GM21381 (cell line): ENCODE data around the gene CSPG4.

ENCODE experiments used
- ATAC-seq: cut with Tn5 transposase; IDR thresholded peaks from one replicate; pipeline ENCODE4 v1.9.1; 2021; ENCODE audit warnings: mild to moderate bottlenecking, moderate library complexity; ENCODE audit not compliant: unreplicated experiment

CSPG4 gene

GRCh38 chr15:75651810-75652543 is 60.7 kb downstream of the CSPG4 start:
- no peak for ATAC-seq

DNA sequence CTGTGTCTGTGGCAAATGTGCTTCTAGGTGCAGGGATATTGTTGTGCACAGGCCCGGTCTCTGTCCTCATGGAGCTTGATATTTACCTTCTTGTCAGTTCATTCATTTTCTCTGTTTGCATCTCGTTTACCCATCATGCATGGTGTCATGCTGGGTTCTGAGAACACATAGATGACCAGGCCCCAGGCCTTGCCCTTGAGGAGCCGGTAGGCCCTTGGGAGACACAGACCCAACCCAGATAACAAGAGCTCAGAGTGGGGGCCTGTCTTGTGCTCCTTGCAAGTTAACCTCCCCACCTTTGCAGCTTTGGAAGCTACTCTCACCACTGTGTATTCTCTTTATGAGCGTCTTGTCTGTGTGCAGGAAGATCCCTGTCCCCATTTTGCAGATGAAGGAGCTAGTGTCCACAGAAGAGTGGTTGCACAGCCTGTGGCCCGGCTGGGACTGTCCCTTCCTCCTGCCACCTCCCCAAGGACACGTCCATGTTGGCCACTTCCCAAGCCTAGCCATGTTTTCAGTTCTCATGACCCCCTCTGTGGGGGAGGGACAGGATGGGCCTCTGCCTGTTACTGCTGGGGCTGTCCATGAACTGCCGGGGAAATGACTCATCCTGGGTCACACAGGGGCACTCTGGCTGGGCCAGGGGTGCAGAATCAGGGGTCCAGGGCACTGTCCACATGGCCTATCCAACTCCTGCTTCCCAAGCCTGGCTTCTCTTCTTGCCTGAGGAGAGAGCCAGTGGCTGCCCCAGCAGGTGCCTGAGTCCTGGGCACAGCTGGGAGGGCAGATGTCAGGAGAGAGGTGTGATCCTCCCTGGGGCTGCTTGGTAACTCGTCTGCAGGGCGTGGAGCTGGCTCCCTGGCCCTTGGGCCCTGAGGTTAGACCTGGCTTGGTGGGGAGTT is 61.5 kb downstream of the CSPG4 start:
- no peak for ATAC-seq

- ATAC-seq: no peak
These were observed 62.8 kb downstream of the CSPG4 start for GRCh38 chr15:75649848-75650247.

DNA sequence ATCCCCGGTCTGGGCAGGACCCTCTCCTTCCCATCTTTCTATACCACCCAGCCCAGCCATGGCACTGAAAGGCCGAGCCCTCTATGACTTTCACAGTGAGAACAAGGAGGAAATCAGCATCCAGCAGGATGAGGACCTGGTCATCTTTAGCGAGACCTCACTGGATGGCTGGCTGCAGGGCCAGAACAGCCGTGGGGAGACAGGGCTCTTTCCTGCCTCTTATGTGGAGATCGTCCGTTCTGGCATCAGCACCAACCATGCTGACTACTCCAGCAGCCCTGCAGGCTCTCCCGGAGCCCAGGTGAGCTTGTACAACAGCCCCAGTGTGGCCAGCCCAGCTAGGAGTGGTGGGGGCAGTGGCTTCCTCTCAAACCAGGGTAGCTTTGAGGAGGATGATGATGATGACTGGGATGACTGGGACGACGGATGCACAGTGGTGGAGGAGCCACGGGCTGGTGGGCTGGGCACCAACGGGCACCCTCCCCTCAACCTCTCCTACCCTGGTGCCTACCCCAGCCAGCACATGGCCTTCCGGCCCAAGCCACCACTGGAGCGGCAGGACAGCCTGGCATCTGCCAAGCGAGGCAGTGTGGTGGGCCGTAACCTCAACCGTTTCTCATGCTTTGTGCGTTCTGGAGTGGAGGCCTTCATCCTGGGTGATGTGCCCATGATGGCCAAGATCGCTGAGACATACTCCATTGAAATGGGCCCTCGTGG is 63.4 kb downstream of the CSPG4 start:
- no peak for ATAC-seq

- no peak for ATAC-seq
These were observed 64.3 kb downstream of the CSPG4 start for GRCh38 chr15:75648156-75649000.

- ATAC-seq: peak; percentile 54
These were observed 65.1 kb downstream of the CSPG4 start, which contains the start of gene SNX33 for GRCh38 chr15:75647370-75648155. SNX33 (plus strand) TSS chr15:75647912; CDS start chr15:75649103, 1,191 bp downstream.

- ATAC-seq: no peak
These were observed 65.7 kb downstream of the CSPG4 start for GRCh38 chr15:75646944-75647364.

- no peak for ATAC-seq
These were observed 66.3 kb downstream of the CSPG4 start for GRCh38 chr15:75646112-75646943.

DNA sequence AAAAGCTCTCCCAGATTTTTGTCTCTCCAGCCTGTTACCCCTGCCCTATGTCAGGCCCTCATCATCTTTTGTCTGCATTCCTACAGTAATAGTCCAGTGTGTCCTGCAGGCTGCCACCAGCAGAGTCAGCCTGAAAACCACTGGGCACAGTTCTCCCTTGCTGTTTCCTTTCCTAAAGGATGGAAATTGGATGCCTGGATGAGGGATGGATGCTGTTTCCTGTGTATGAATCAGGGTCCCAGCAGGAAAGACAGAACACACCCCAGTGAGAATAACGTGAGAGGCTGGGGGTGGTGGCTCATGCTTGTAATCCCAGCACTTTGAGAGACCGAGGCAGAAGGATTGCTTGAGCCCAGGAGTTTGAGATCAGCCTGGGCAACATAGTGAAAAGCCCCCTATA is 68.3 kb downstream of the CSPG4 start:
- ATAC-seq: no peak

GRCh38 chr15:75641603-75642002 is 71.0 kb downstream of the CSPG4 start:
- no peak for ATAC-seq

DNA sequence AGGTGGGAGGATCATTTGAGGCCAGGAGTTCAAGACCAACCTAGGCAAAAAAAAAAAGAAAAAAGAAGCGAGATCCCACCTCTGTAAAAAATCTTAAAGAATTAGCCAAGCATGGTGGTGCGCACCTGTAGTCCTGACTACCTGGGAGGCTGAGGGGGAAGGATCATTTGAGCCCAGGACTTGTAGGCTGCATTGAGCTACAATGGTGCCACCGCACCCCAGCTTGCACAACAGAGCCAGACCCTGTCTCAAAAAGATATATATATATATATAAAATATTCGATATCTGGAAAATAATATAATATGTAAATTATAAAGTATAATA is 71.5 kb downstream of the CSPG4 start:
- ATAC-seq: no peak

DNA sequence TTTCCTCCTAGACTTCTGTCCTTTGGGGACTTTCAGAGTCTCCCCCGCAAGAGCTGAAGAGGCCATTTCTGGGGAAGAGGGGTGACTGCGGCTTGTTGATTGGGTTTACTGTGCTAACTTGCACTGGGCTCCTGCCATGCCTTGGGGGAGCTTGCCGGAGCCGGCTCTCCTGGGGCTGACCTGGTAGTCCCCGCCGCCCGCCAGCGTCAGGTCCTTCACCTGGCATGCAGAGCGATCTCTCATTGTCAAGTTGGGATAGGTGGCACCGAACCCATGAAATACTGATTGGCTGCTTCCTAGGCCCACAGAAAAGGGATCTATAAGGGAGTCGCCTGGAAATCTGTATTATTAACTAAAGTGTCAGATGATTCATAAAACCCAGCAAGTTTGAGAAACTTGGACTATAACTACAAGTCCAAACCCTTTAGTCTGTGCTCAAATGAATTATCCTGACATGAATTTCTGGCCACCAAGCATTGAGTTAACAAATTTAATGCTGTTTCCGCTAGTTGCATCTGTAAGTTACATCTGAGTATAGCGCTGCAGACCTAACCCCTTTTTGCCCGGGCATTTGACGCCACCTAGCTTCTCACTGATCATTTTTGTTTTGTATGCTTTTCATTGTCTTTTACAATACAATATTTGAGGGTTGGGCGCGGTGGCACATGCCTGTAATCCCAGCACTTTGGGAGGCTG is 72.0 kb downstream of the CSPG4 start:
- peak; percentile 23 for ATAC-seq

DNA sequence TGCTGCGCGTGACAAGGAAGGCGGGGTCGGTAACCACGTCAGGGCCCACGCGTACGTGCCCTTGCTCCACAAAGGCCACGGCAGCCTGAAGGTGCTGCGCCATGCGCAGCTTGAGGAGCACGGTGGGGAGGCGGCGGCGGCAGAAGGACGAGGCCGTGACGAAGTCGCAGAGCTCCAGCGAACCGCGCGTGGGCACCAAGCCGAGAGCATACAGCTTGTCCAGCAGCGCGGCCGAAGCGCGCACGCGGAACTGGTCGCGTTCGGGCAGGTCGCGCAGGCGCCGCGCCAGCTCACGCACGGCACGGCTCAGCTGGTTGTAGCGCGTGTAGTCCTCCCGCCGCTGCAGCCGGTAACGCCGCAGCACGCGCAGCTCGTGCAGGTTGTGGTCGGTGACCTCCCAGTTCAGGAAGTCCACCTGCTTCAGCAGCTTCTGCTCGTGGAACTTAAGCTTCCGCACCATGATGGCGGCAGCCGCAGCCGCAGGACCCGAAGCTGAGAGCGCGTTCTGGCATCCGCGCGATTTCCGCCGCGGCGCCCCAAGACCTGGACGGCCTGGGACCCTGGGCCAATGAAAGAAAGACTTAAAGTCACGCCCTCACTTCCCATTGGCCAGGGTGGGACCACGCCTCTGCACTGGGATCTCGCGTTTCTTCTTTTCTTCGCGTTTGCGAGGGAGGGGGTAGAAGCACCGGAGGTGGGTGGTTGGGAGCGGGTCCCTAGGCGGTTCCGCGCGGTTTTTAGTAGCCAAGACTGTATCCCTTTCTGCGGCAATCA is 72.8 kb downstream of the CSPG4 start, which contains the start of gene IMP3:
Gene IMP3 (minus strand): TSS at position 516 of the 774 bp plus-strand sequence. CDS start 56 bp downstream, at position 460.
- ATAC-seq: peak; percentile 94

DNA sequence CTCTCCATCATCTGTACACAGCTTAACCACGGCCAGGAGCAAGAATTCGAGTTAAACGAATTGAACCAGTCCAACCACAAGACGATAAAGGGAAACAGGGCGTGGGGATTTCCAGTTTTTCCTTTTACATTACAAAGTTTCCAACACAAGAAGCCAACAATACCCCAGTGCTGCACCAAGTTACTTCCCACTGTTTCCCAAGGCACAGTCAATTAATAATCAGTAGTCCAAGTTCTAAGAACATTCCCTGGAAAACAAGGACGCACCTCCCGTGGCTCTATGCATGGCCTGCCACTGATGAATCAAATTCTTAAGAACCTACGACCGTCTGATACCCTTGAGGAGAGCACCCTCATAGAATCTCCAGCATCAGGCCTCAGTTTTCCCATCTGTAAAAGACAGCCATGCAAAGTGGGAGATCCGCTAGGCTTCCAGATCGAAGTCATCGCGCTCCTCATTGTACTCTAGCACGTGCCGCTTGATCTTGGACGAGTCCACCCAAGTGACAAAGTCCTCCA is 73.4 kb downstream of the CSPG4 start:
- no peak for ATAC-seq

GRCh38 chr15:75637245-75638009 is 75.2 kb downstream of the CSPG4 start:
- no peak for ATAC-seq

DNA sequence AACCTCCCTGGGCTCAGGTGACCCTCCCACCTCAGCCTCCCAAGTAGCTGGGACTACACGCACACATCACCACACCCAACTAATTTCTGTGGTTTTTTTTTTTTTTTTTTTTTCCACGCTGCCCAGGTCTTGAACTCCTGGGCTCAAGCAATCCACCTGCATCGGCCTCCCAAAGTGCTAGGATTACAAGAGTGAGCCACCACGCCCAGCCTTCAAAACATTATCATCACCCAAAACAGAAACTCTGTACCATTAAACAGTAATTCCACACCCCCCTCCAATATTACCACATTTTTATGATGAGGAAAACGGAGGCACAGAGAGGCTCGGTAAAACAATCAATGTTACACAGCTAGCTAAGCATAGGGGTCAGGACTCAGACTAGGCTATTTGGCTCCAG is 76.6 kb downstream of the CSPG4 start:
- no peak for ATAC-seq
